IMR-90 (cell line): Measurements from ENCODE around the gene TRPM1. TPM values are rescaled to one million over a fixed set of nuclear protein-coding genes. Genes with fewer than 3 reads are reported as not detected.
A peak's percentile ranks its signal among the peaks of the same experiment; 100 is the strongest.

Source experiments
- ATAC-seq: fragments of 200-7000 bp; cut with Tn5 transposase; 2 replicates; pipeline ENCODE4 v1.9.1; 2020; ENCODE audit warnings: low read depth, mild to moderate bottlenecking, moderate library complexity
- BruUV-seq: library from RNA; stranded (reverse); fragments of 400-500 nt; replicated peaks from 2 replicates; lab custom pipeline; 2021; lab: Mats Ljungman, UMichigan
- CTCF ChIA-PET: fragments of 300-600 bp; formaldehyde crosslinking; extraction: SDS; loops from one replicate; lab custom pipeline; 2021; ENCODE audit warnings: antibody characterized with exemption; lab: Yijun Ruan, JAX
- POLR2A ChIA-PET: fragments of 300-600 bp; sonication (Branson Sonifier 250); formaldehyde crosslinking; loops from one replicate; lab custom pipeline; 2022; ENCODE audit warnings: antibody characterized with exemption; ENCODE audit not compliant: unreplicated experiment; lab: Charles Lee
- DNase-seq: peaks from one replicate; pipeline ENCODE4 v3.0.0; 2013
- H2AFZ ChIP-seq: replicated peaks from 2 replicates; pipeline ENCODE3; 2013; ENCODE audit warnings: low read length, mild to moderate bottlenecking; ENCODE audit not compliant: poor library complexity
- H2AK5ac ChIP-seq: 2 replicates; pipeline ENCODE4 v1.6.1; 2013; ENCODE audit warnings: low read depth, low read length, inconsistent platforms
- H2AK9ac ChIP-seq: replicated peaks from 2 replicates; pipeline ENCODE3; 2013; ENCODE audit warnings: mild to moderate bottlenecking, low read depth, low read length, moderate library complexity; ENCODE audit not compliant: poor library complexity
- H2BK120ac ChIP-seq: 2 replicates; pipeline ENCODE4 v1.6.1; 2013; ENCODE audit warnings: low read depth, low read length, inconsistent platforms
- H2BK15ac ChIP-seq: 3 replicates; pipeline ENCODE4 v1.6.1; 2013; ENCODE audit warnings: low read depth, low read length, inconsistent platforms
- H2BK20ac ChIP-seq: 2 replicates; pipeline ENCODE4 v1.6.1; 2013; ENCODE audit warnings: low read depth, mild to moderate bottlenecking, inconsistent platforms, low read length, moderate library complexity
- H2BK5ac ChIP-seq: 2 replicates; pipeline ENCODE4 v1.6.1; 2013; ENCODE audit warnings: mild to moderate bottlenecking, low read depth, low read length, inconsistent platforms; ENCODE audit not compliant: poor library complexity, severe bottlenecking
- H3K14ac ChIP-seq: replicated peaks from 2 replicates; pipeline ENCODE4 v1.6.1; 2013; ENCODE audit warnings: low read depth, low read length, inconsistent platforms
- H3K18ac ChIP-seq: 2 replicates; pipeline ENCODE4 v1.6.1; 2013; ENCODE audit warnings: low read depth, low read length, control low read depth
- H3K23ac ChIP-seq: 2 replicates; pipeline ENCODE4 v1.6.1; 2013; ENCODE audit warnings: low read depth, low read length, inconsistent platforms
- H3K27ac ChIP-seq: 2 replicates; pipeline ENCODE4 v1.5.1; 2013; ENCODE audit warnings: mild to moderate bottlenecking, control low read depth, low read length; ENCODE audit not compliant: insufficient read depth
- H3K27me3 ChIP-seq: 2 replicates; pipeline ENCODE4 v1.6.1; 2013; ENCODE audit warnings: low read length; ENCODE audit not compliant: control insufficient read depth, insufficient read depth
- H3K36me3 ChIP-seq: 2 replicates; pipeline ENCODE4 v1.6.1; 2013; ENCODE audit warnings: low read length, mixed read lengths; ENCODE audit not compliant: control insufficient read depth, insufficient read depth
- H3K4ac ChIP-seq: 2 replicates; pipeline ENCODE4 v1.6.1; 2013; ENCODE audit warnings: low read depth, low read length, inconsistent platforms
- H3K4me1 ChIP-seq: 2 replicates; pipeline ENCODE4 v1.6.1; 2013; ENCODE audit warnings: low read length, mixed read lengths; ENCODE audit not compliant: control insufficient read depth, insufficient read depth
- H3K4me2 ChIP-seq: 2 replicates; pipeline ENCODE4 v1.6.1; 2013; ENCODE audit warnings: low read depth, mild to moderate bottlenecking, control low read depth, low read length, moderate library complexity
- H3K4me3 ChIP-seq: 2 replicates; pipeline ENCODE4 v1.5.1; 2013; ENCODE audit warnings: low read depth, mild to moderate bottlenecking, control low read depth, low read length, moderate library complexity; ENCODE audit not compliant: insufficient read depth
- H3K56ac ChIP-seq: 2 replicates; pipeline ENCODE4 v1.6.1; 2013; ENCODE audit warnings: low read length, inconsistent platforms; ENCODE audit not compliant: insufficient read depth; ENCODE audit errors: extremely low read depth
- H3K79me1 ChIP-seq, 2 experiments: 2 replicates each; pipeline ENCODE4 v1.6.1; 2013; ENCODE audit warnings: low read length in 2 of 2, inconsistent platforms in 1 of 2, low read depth in 1 of 2
- H3K9ac ChIP-seq: 2 replicates; pipeline ENCODE4 v1.6.1; 2013; ENCODE audit warnings: low read depth, low read length, control low read depth
- H3K9me1 ChIP-seq: 2 replicates; pipeline ENCODE4 v1.6.1; 2013; ENCODE audit warnings: low read length, inconsistent platforms; ENCODE audit not compliant: insufficient read depth
- H3K9me3 ChIP-seq: 2 replicates; pipeline ENCODE4 v1.6.1; 2013; ENCODE audit warnings: low read length; ENCODE audit not compliant: control insufficient read depth, insufficient read depth
- H4K20me1 ChIP-seq: 2 replicates; pipeline ENCODE4 v1.6.1; 2013; ENCODE audit warnings: low read length, inconsistent platforms; ENCODE audit not compliant: insufficient read depth
- H4K5ac ChIP-seq: 2 replicates; pipeline ENCODE4 v1.6.1; 2013; ENCODE audit warnings: mild to moderate bottlenecking, low read depth, low read length, control low read depth
- H4K8ac ChIP-seq, 2 experiments: 2 replicates each; pipeline ENCODE4 v1.6.1; 2013; ENCODE audit warnings: low read depth in 2 of 2, low read length in 2 of 2, control low read depth in 1 of 2, inconsistent platforms in 1 of 2
- H4K91ac ChIP-seq: 2 replicates; pipeline ENCODE4 v1.6.1; 2013; ENCODE audit warnings: low read depth, low read length, inconsistent platforms; ENCODE audit not compliant: insufficient read depth
- BHLHE40 ChIP-seq: fragments of 150-350 bp; IDR thresholded peaks from 2 replicates; pipeline ENCODE4 v1.6.1; 2016; ENCODE audit warnings: mild to moderate bottlenecking, low read depth, low read length
- FOS ChIP-seq: fragments of 150-350 bp; IDR thresholded peaks from 2 replicates; pipeline ENCODE4 v1.6.1; 2016; ENCODE audit warnings: low read depth, low read length
- MAFK ChIP-seq: IDR thresholded peaks from 2 replicates; pipeline ENCODE4 v1.6.1; 2012; ENCODE audit warnings: low read depth, low read length, improper control_type of control experiment
- RCOR1 ChIP-seq: IDR thresholded peaks from 2 replicates; pipeline ENCODE4 v1.6.1; 2012; ENCODE audit warnings: mild to moderate bottlenecking, low read length, improper control_type of control experiment; ENCODE audit not compliant: insufficient replicate concordance
- WGBS, 2 experiments: methylation state at CpG; one replicate each; pipeline versions ENCODE4 v1.1.5 to v1.1.7; 2013; ENCODE audit warnings: missing lambda C conversion rate in 2 of 2; ENCODE audit not compliant: insufficient read length in 1 of 2; ENCODE audit errors: extremely low coverage in 2 of 2; 5-methylcytosine and 5-hydroxymethylcytosine counted together
- dilution Hi-C: fragments of 300-500 bp; cut with HindIII; formaldehyde crosslinking; loops from one replicate; pipeline ENCODE4 v1.14.3; 2018; ENCODE audit warnings: low sequenced_read_pairs; ENCODE audit not compliant: unreplicated experiment
- in situ Hi-C: fragments of 300-500 bp; cut with MboI; formaldehyde crosslinking; loops from 3 replicates; pipeline ENCODE4 v1.14.3; 2019; ENCODE audit warnings: low sequenced_read_pairs, inconsistent platforms, mixed read lengths
- intact Hi-C: fragments of 100-400 bp; cut with micrococcal nuclease; formaldehyde crosslinking; loops from 2 replicates; pipeline ENCODE4 v1.10.0; 2022
- polyA plus RNA-seq, 3 experiments: library from polyadenylated mRNA; depleted of rRNA; stranded (reverse); fragments of >200 nt; gene quantifications; 2 replicates each; pipeline ENCODE4 v1.2.3, GENCODE V29; 2012; ENCODE audit warnings: low replicate concordance in 1 of 3
- total RNA-seq: library from RNA; depleted of rRNA; stranded (reverse); fragments of >200 nt; gene quantifications from 2 replicates; pipeline ENCODE4 v1.2.3, GENCODE V29; 2012

The TRPM1 gene
- total and polyA plus RNA-seq, 2 of the 4 experiments (the other 2 are of a cell fraction) = not detected

- H4K91ac ChIP-seq = no peak overlapping the region
- H4K20me1 ChIP-seq = no peaks in the 10 kb centered on the region
- WGBS, 2 experiments = 10% methylated on average over 4 of the region's 12 CpGs; no CpG with 5 or more reads in 1 of the 2 experiments
- H2BK5ac ChIP-seq = no peak overlapping the region
- ATAC-seq (peak; percentile 42), DNase-seq (peak; percentile 4)
- dilution Hi-C loops = no loop called here
- no peak overlapping the region for H3K14ac ChIP-seq
- no peak overlapping the region for H2BK120ac ChIP-seq
- no peak overlapping the region for H2AK5ac ChIP-seq
- ChIA-PET CTCF (interaction anchor here (1.9 kb wide), 1 partner anchor 10 kb away, joined by 10 read pairs; no protein-coding TSS in a partner anchor), POLR2A (no interaction called here)
- H3K18ac ChIP-seq = no peak overlapping the region
- H4K8ac ChIP-seq = no peak overlapping the region
- peaks cover 16% of the 10 kb centered on the region for H3K27me3 ChIP-seq
- H3K36me3 ChIP-seq = no peaks in the 10 kb centered on the region
- H3K4me1 ChIP-seq = peaks cover 4% of the 10 kb centered on the region
- no peak overlapping the region for H2BK20ac ChIP-seq
- no TSS peak for BruUV-seq
- H3K4ac ChIP-seq = no peak overlapping the region
- no peak overlapping the region for H4K5ac ChIP-seq
- intact Hi-C loops = no loop called here
- no peak overlapping the region for H3K56ac ChIP-seq
- TF ChIP-seq RCOR1 (no peak), FOS (no peak), BHLHE40 (no peak), MAFK (no peak)
- in situ Hi-C loops = no loop called here
- no peaks in the 10 kb centered on the region for H3K9me1 ChIP-seq
- no peaks in the 10 kb centered on the region for H3K79me1 ChIP-seq
- no peak overlapping the region for H2AK9ac ChIP-seq
- H3K9me3 ChIP-seq = no peaks in the 10 kb centered on the region; the same call in 1 of the 2 replicates
- no peak overlapping the region for H3K27ac ChIP-seq
- peak overlapping the region; percentile 32; the same call in 1 of the 2 replicates for H3K4me3 ChIP-seq
- H2BK15ac ChIP-seq = no peak overlapping the region
- H3K23ac ChIP-seq = no peak overlapping the region
- H2AFZ ChIP-seq = peak overlapping the region; percentile 61
- H3K9ac ChIP-seq = peak overlapping the region; percentile 20; the same call in 1 of the 2 replicates
- peak overlapping the region; percentile 76 for H3K4me2 ChIP-seq
Measured at GRCh38 chr15:31130576-31131237, 29.2 kb upstream of the TRPM1 start.
